HG03135 (cell line): Measurements from ENCODE around the gene PRPF6.

Experiments used
- ATAC-seq: cut with Tn5 transposase; IDR thresholded peaks from one replicate; pipeline ENCODE4 v1.9.1; 2021; ENCODE audit warnings: mild to moderate bottlenecking, moderate library complexity; ENCODE audit not compliant: unreplicated experiment

The PRPF6 gene

GRCh38 chr20:64057628-64058498, 76.9 kb downstream of the PRPF6 start:
- ATAC-seq = no peak

DNA sequence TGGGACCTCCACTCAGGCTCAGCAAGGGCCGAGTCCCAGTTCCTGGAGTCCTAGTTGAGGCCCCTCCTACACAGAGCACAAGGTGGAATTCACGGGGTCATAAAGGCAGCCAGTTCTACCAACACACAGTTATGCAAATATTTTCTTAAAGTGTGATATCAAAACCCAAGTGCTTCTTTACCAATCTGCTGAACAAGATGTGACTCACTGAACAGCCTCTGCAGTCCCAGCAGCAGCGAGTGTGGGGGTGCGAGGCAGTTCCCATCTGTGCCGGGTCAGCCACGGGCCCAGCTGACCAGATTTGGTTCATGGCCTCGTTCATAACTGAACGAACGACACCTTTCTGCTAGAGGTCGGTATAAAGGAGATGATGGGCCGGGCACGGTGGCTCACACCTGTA, 77.6 kb downstream of the PRPF6 start:
- ATAC-seq = no peak

GRCh38 chr20:64062276-64062595, 81.3 kb downstream of the PRPF6 start:
- no peak for ATAC-seq

- peak; percentile 69 for ATAC-seq
Observed at GRCh38 chr20:64062596-64063388, 81.9 kb downstream of the PRPF6 start, which contains the start of gene TCEA2. Gene TCEA2 (plus strand): TSS chr20:64063198. CDS start chr20:64063313, 115 bp downstream.

DNA sequence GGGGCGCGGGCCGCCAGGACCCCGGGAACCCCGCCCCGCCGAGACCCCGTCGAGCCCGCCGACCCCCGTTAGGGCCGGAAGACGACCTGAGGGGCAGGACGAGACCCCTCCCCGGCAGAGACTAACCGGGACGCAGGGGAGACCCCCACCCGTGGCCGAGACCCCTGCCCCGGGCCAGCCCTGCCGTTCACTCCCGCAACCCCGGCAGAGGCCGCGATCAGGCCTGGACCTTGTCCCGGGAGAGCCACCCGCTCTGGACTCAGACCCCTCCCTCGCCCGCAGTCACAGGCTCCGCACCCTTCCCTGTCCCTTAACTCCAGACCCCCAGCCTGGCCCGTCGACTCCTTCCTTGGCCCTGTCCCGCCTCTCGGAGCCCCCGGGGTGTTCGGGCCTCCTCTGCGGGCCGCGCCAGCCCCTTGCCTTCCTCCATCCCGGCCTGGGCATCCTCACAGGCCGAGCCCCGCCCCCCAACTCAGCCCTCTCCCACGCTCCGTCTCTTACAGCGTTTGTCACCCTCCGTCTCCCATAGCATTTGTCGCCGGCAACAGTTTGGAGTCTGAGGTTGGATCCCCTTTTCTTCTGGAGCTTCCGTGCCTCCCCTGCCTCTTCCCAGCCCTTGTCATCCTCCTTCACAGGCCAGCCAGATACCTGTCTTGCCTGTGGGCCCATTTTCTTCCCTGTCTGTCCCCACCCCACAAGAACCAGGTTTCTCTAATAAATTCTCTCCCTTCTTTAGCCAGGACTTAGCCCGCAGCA, 82.6 kb downstream of the PRPF6 start:
- ATAC-seq = no peak

DNA sequence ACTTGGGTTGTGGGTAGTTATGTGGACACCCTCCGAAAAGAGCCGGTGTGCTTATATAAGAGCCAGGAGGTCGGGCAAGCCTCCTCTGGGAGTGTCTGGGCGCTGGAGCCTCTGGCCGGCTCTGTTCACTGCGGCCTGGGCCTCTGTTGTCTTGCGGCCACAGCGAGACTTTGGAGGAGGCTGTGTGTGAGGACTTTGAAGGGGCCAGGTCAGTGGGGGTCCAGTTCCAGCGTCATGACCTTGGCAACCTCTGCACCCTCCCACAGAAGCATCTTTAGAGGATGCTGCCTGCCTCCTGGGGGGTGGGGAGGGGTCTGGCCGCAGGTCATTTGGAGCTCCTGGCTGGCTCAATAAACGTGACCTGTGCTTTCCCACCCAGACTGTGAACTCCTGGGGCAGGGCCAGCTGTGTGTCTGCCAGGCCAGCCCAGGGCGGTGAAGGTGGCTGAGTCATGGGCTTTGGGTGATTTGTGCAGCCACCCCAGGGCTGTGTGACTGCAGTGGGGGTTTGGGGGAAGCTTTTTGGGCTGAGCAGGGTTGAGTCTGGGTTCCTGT, 83.3 kb downstream of the PRPF6 start:
- ATAC-seq = no peak

DNA sequence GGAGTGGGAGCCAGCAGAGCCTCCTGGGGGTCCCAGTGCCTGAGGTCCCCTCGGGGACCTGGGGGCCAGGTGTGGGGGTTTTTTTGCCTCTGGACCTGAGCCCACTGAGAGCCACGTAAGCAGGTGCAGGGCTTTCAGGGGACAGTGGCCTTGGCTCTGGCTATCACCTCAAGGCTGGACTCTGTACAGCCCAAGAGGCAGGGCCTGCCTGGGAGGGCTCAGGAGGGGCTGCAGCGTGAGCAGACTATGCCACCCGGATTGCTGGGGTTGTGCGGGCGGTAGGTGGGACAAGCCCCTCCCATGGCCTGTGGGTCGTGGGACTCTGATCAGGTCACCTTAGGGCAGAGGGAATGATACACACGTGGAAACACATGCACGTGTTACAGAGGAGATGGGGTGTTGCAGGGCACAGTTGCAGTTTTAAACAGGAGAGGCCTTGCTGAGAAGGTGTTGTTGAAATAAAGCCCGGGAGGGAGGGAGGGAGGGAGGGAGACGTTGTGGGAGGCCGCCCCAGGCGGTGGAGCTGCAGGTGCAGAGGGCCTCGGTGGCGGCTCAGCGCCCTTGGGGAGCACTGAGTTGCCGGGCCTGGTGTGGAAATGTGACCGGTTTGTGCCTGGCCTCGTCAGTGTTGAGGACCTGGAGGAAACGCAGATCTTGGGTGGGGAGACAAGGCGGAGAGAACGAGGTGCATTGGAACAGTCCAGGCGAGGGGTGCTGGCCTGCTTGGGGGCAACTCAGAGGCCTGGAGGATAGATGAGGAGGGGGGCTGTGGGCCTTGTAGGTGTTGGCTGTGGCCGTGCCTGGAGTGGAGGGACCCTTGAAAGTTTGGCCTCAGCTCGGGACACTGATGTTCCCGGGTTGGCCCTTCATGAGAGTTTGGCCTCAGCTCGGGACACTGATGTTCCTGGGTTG, 84.4 kb downstream of the PRPF6 start:
- ATAC-seq = no peak

DNA sequence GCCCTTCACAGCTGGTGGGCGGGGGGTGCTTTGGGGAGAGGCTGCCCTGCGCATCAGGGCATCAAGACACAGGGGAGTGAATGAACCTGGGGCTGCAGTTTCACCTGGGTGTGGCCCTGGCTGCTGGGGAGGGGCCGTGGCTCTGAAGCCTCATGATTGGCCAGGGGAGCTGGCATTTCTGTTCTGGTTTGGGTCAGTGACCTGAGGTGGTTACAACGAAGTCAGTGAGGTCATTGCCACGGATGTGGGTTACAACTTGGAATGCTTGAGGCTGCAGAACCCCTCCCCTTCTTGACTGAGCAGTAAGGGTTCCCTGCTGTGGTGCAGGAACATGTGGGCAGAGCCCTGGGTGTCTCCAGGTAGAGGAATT, 85.0 kb downstream of the PRPF6 start:
- peak; percentile 44 for ATAC-seq

- ATAC-seq = no peak
Observed at GRCh38 chr20:64067005-64067632, 86.2 kb downstream of the PRPF6 start.

- ATAC-seq = no peak
Observed at GRCh38 chr20:64067733-64068307, 86.9 kb downstream of the PRPF6 start.

DNA sequence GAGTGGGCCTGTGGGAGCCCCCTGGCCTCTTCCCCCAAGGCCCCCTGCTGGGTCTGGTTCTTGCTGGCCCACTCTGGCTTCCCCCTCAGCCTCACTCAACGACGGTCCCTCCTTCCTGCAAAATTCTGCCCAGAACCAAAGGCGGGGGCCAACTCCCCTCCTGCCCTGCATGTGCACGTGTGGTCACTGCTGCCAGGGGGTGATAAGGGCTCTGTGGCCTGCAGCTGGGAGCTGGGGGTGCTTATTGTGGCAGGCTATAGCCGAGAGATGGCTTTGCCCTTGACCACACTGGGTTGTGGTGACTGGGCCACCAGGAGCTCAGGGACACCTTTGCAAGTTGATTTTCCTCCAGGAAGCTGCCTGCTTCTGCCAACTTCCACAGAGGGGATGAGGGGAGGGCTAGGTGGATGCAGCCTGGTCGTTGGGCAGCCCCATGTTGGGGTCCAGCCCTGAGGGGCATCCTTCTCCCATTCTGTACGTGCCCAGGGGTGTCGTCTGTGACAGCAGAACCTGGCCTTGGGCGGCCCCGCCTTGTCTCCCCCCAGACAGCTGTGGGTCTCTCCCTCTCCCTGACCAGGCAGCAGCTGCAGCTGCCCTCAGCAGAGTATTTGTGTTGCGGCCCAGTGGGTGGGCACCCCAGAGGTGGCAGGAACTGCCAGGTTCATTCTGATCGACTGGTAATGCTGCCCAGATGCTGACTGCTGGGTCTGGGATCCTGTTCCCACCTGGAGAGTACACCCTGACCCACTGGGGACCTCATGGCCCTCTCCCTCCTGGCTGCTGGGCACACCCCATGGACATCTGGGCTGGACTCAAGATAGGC, 87.7 kb downstream of the PRPF6 start:
- no peak for ATAC-seq

GRCh38 chr20:64069209-64069613, 88.3 kb downstream of the PRPF6 start:
- ATAC-seq = no peak

GRCh38 chr20:64069614-64070243, 88.8 kb downstream of the PRPF6 start:
- ATAC-seq = no peak

DNA sequence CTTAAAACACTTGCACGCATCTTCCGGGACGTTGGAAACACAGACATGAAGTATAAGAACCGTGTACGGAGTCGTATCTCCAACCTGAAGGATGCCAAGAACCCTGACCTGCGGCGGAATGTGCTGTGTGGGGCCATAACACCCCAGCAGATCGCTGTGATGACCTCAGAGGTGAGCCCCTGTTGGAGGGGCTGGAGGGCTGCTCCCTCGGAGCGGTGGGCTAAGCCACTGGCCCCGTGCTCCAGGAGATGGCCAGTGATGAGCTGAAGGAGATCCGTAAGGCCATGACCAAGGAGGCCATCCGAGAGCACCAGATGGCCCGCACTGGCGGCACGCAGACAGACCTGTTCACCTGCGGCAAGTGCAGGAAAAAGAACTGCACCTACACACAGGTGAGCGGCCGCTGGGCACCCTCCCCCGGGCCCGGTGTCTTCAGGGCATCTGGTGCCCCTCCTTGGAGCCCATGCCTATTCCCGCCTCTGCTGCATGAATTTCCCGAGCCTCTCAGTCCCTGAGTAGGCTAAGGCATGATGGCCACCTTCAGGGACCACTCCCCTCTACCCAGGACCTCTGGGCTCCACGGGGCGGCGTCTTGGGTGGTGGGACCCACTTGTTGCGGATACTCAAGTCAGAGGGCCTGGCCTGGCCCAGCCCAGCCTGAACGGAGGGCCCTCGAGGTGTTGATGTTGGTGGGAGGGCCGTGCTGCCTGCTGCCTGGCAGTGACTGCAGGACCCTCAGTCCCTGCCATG, 89.5 kb downstream of the PRPF6 start:
- ATAC-seq = no peak

GRCh38 chr20:64071341-64072332, 90.7 kb downstream of the PRPF6 start:
- no peak for ATAC-seq

GRCh38 chr20:64072498-64073063, 91.6 kb downstream of the PRPF6 start:
- ATAC-seq = no peak
